Renal cortical epithelial cell (primary cell): Measurements from ENCODE around the gene GET4. TPM values are rescaled to one million over a fixed set of nuclear protein-coding genes. Genes with fewer than 3 reads are reported as not detected.

Source experiments
- DNase-seq: peaks from one replicate; pipeline ENCODE4 v3.0.0-alpha.2; 2011; ENCODE audit warnings: low read depth
- total RNA-seq: library from RNA; depleted of rRNA; stranded (reverse); fragments of >200 nt; gene quantifications from 2 replicates; pipeline ENCODE4 v1.2.3, GENCODE V29; 2014

GET4 gene
- total RNA-seq, 1 donor from 2014 or later = 30.7 TPM

DNA sequence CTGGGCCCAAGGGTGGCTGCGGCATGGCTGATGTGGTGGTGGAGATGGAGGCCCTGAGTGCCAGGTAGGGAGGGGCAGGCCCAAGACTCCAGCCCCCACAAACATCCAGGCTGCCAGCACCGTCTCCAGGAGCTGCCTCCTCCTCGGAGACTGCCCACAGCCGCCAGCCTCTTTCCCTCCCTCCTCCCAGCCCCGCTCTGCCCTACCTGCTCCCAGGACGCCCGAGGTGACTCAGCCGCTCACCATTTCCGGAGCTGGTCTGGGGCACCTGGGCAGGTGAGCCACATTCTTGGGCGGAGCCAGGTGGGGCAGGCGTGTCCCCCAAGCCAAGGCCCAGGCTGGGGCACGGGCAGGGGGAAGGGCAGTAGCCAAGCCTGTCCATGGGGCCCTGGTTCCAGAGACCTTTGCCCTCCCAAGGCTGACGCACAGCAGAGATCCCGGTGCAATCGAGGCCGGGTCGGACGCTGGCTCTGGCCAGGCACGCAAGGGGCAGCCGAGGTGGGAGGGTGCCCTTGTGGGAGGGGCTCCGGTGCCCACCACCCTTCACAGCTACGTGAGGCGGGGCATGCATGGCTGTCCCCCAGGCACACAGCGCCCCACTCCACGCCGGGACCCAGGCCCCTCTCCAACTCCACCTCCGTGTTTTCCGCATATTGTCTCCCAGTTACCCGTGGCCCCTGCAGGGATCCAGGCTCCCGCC lies 69.4 kb downstream of the GET4 start:
- peak; percentile 53 for DNase-seq

Other genes with a start within 250 kb of the GET4 start
- 24.1 and 57.3 TPM in 2 replicates for gene DNAAF5, start 149.9 kb upstream of the GET4 start, total RNA-seq
- gene PRKAR1B, start 149.3 kb upstream of the GET4 start, total RNA-seq = 15.3 and 35.7 TPM in 2 replicates
- gene SUN1, start 44.1 kb upstream of the GET4 start, total RNA-seq = 164 and 234 TPM in 2 replicates
- 4.8 and 22.4 TPM in 2 replicates for gene ADAP1, start 78.1 kb downstream of the GET4 start, total RNA-seq
- gene COX19, start 99.0 kb downstream of the GET4 start, total RNA-seq = 3.5 and 10.0 TPM in 2 replicates
- not detected in 2 replicates for gene CYP2W1, start 106.6 kb downstream of the GET4 start, total RNA-seq
- 3.0 and 3.6 TPM in 2 replicates for gene GPR146, start 168.0 kb downstream of the GET4 start, total RNA-seq
- 0.52 and 1.6 TPM in 2 replicates for gene GPER1, start 211.6 kb downstream of the GET4 start, total RNA-seq